Hepatocyte (in vitro differentiated cells): ENCODE results near the gene MYDGF.

Experiments used
- CTCF ChIP-seq: fragments of 200-600 bp; sonication (generic); IDR thresholded peaks from 2 replicates; pipeline ENCODE4 v1.5.1; 2016; ENCODE audit warnings: antibody characterized with exemption, mild to moderate bottlenecking; ENCODE audit not compliant: poor library complexity
- EZH2 ChIP-seq: fragments of 200-600 bp; sonication (generic); IDR thresholded peaks from 2 replicates; pipeline ENCODE4 v1.6.1; 2016; ENCODE audit warnings: antibody characterized with exemption, mild to moderate bottlenecking, borderline replicate concordance
- EZH2phosphoT487 ChIP-seq: fragments of 200-600 bp; sonication (generic); IDR thresholded peaks from one replicate; pipeline ENCODE4 v1.6.1; 2018; ENCODE audit warnings: antibody characterized with exemption, mild to moderate bottlenecking, low read depth, moderate library complexity; ENCODE audit not compliant: unreplicated experiment, severe bottlenecking

GRCh38 chr19:4640247-4641000, 29.7 kb downstream of the MYDGF start:
- no peak for TF ChIP-seq EZH2
- TF ChIP-seq CTCF, result no peak
- no peak for TF ChIP-seq EZH2phosphoT487
